ENCODE results near the gene CCL16. TPM values are rescaled to one million over a fixed set of nuclear protein-coding genes. Genes with fewer than 3 reads are reported as not detected.

The CCL16 gene
- total and polyA plus RNA-seq, 2 of the 8 experiments (the other 6 are each of a cell fraction or from before 2014, with no cell fraction given), result not detected

DNA sequence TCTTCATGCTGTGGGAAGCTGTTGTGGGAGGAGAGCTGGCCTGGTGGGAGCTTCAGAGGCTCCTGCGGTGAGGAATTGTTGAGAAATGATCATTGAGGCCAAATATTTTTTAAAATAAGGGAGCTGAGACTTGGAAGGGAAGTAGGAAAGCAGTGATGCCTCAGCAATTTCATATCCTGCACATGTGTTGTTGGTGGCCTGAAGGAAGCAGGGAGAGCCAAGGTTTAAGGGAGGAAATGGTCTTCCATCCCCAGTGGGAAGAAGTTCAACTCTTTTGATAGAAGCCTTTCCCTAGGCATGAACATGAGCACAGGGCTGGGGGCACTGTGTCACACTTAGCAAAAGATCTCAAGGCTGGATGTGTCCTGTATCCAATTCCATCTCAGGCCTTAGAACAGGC is 5.3 kb upstream of the CCL16 start, which contains the start of gene CCL14:
CCL14 (minus strand) TSS at position 87 of the 400 bp plus-strand sequence; CDS start at position 7, 80 bp downstream.
- H2BK15ac ChIP-seq (ENCODE audit: low read length), result no peak within 1 kb of the TSS
- no peaks in the 10 kb centered on the region for H3K23me2 ChIP-seq (ENCODE audit: low read depth, low read length)
- H3K9ac ChIP-seq (replicated peaks in 1 of 4; ENCODE audit: extremely low read depth in 1 of 4, low read depth in 3 of 4, low read length in 3 of 4), result no peak within 1 kb of the TSS
- H2BK120ac ChIP-seq (replicated peaks; ENCODE audit: low read depth, low read length), result no peak within 1 kb of the TSS
- no peaks in the 10 kb centered on the region for H3K79me1 ChIP-seq (ENCODE audit: low read depth, low read length)
- H3K4me1 ChIP-seq (replicated peaks in 1 of 4; ENCODE audit: control insufficient read depth in 3 of 4, insufficient read depth in 4 of 4, low read length in 3 of 4), result no peaks in the 10 kb centered on the region
- H3K14ac ChIP-seq (ENCODE audit: insufficient read length), result no peak within 1 kb of the TSS
- no peak within 1 kb of the TSS for H4K91ac ChIP-seq (replicated peaks; ENCODE audit: insufficient read length, low read length)
- FAIRE-seq (no peak), DNase-seq (ENCODE audit: low read depth in 1 of 2, low spot score in 2 of 2) (no peak)
- H3K56ac ChIP-seq (replicated peaks; ENCODE audit: insufficient read length, low read depth, low read length), result no peak within 1 kb of the TSS
- H3K27me3 ChIP-seq (replicated peaks in 1 of 4; ENCODE audit: control insufficient read depth in 3 of 4, extremely low read depth in 1 of 4, insufficient read depth in 3 of 4, low read length in 3 of 4), result no peaks in the 10 kb centered on the region
- H4K20me1 ChIP-seq (replicated peaks in 1 of 2; ENCODE audit: control insufficient read depth in 1 of 2, insufficient read depth in 2 of 2, low read length in 2 of 2), result no peaks in the 10 kb centered on the region
- H3K4me3 ChIP-seq (ENCODE audit: extremely low read depth in 1 of 4, insufficient read depth in 2 of 4, low read depth in 3 of 4, low read length in 4 of 4), result no peak within 1 kb of the TSS
- H2AK5ac ChIP-seq (ENCODE audit: low read depth, low read length), result no peak within 1 kb of the TSS
- H4K5ac ChIP-seq (ENCODE audit: insufficient read length, low read depth, low read length), result no peak within 1 kb of the TSS
- H4K8ac ChIP-seq (ENCODE audit: extremely low read depth, insufficient read depth, low read length), result no peak within 1 kb of the TSS
- H3K9me3 ChIP-seq (ENCODE audit: insufficient read depth in 2 of 2, low read depth in 1 of 2, low read length in 1 of 2), result no peaks in the 10 kb centered on the region
- 82% methylated on average over 1 of the region's 1 CpG; no CpG with 5 or more reads in 1 of the 2 experiments for WGBS, 2 experiments (ENCODE audit: extremely low coverage in 1 of 2, insufficient coverage in 1 of 2, insufficient read length in 1 of 2, insufficient replicate concordance in 2 of 2, low coverage in 1 of 2, low lambda C conversion rate in 2 of 2, missing lambda C conversion rate in 1 of 2)
- H3K4ac ChIP-seq (replicated peaks; ENCODE audit: insufficient read length, low read depth, low read length), result no peak within 1 kb of the TSS
- POLR2A ChIA-PET (ENCODE audit: partially characterized antibody), result no interaction called here
- CTCF ChIA-PET (ENCODE audit: partially characterized antibody), result interaction anchor here (0.9 to 1.4 kb wide), 2 partner anchors 11 to 163 kb away, joined by 4 to 5 read pairs; no protein-coding TSS in a partner anchor
- H3K79me2 ChIP-seq (ENCODE audit: control insufficient read depth in 1 of 2, insufficient read depth in 2 of 2, low read length in 2 of 2), result no peaks in the 10 kb centered on the region
- H2BK12ac ChIP-seq (ENCODE audit: low read depth, low read length), result no peak within 1 kb of the TSS
- H3K27ac ChIP-seq (ENCODE audit: low read depth, low read length), result no peak within 1 kb of the TSS
- H3K23ac ChIP-seq (ENCODE audit: insufficient read length), result no peak within 1 kb of the TSS
- TF ChIP-seq RBBP5 (IDR thresholded peaks at IDR 0.05; ENCODE audit: borderline replicate concordance, low read depth, low read length) (no peak), GTF2F1 (IDR thresholded peaks at IDR 0.05; ENCODE audit: borderline replicate concordance, low read depth, low read length) (no peak), RAD21 (IDR thresholded peaks at IDR 0.05 in 1 of 2, conservative IDR thresholded peaks at IDR 0.05 in 1 of 2; ENCODE audit: low read depth in 2 of 2, low read length in 2 of 2) (no peak), CREB1 (IDR thresholded peaks at IDR 0.05) (no peak)
- TF ChIP-seq, protein P1, sequence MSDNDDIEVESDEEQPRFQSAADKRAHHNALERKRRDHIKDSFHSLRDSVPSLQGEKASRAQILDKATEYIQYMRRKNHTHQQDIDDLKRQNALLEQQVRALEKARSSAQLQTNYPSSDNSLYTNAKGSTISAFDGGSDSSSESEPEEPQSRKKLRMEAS (IDR thresholded peaks at IDR 0.05), result no peak
- H3K4me2 ChIP-seq (ENCODE audit: insufficient read depth in 1 of 2, low read depth in 2 of 2, low read length in 2 of 2), result no peak within 1 kb of the TSS
- H3K36me3 ChIP-seq (ENCODE audit: control insufficient read depth in 2 of 4, insufficient read depth in 4 of 4, low read length in 3 of 4), result no peaks in the 10 kb centered on the region
- H2BK5ac ChIP-seq (ENCODE audit: low read depth, low read length), result no peak within 1 kb of the TSS
- no peak within 1 kb of the TSS for H3K18ac ChIP-seq (ENCODE audit: extremely low read depth, low read length)
- no peak within 1 kb of the TSS for H2BK20ac ChIP-seq (ENCODE audit: low read length)
- H2AFZ ChIP-seq (ENCODE audit: low read length), result no peak within 1 kb of the TSS

Measured in H1 (cell line).